ENCODE measurements around the gene ATP5IF1.

The ATP5IF1 gene

GRCh38 chr1:28267633-28268032, 31.7 kb downstream of the ATP5IF1 start:
- no peak for DNase-seq

GRCh38 chr1:28269529-28269928, 33.6 kb downstream of the ATP5IF1 start:
- DNase-seq = no peak

GRCh38 chr1:28272215-28272852, 36.4 kb downstream of the ATP5IF1 start:
- DNase-seq = no peak

- no peak for DNase-seq
These were observed 37.4 kb downstream of the ATP5IF1 start for GRCh38 chr1:28273216-28273860.

- DNase-seq = no peak
These were observed 42.8 kb downstream of the ATP5IF1 start for GRCh38 chr1:28278763-28279162.

GRCh38 chr1:28279721-28280120, 43.8 kb downstream of the ATP5IF1 start:
- DNase-seq = no peak

GRCh38 chr1:28280501-28280900, 44.6 kb downstream of the ATP5IF1 start:
- no peak for DNase-seq

GRCh38 chr1:28280977-28281381, 45.1 kb downstream of the ATP5IF1 start:
- DNase-seq = no peak

- no peak for DNase-seq
These were observed 45.9 kb downstream of the ATP5IF1 start for GRCh38 chr1:28281608-28282425.

- DNase-seq = no peak
These were observed 46.8 kb downstream of the ATP5IF1 start for GRCh38 chr1:28282426-28283407.

- DNase-seq = no peak
These were observed 50.2 kb downstream of the ATP5IF1 start for GRCh38 chr1:28286111-28286510.
